SK-N-SH treated with all-trans-retinoic acid at 6 μM for 48 hours (cell line): ENCODE results near the gene CCT2.

Source experiments
- ATAC-seq: fragments of 200-7000 bp; cut with Tn5 transposase; 3 replicates; pipeline ENCODE4 v1.9.1; 2020; ENCODE audit warnings: mild to moderate bottlenecking, moderate library complexity
- ARNTL ChIP-seq: fragments of 450-650 bp; formaldehyde crosslinking; IDR thresholded peaks from 2 replicates; pipeline ENCODE4 v1.5.0; 2020; ENCODE audit warnings: low read depth, mild to moderate bottlenecking, moderate library complexity, borderline replicate concordance
- BACH2 ChIP-seq: fragments of 250-450 bp; sonication (Bioruptor Pico); IDR thresholded peaks from 2 replicates; pipeline ENCODE4 v1.9.0; 2021; ENCODE audit warnings: mild to moderate bottlenecking, borderline replicate concordance
- CREB5 ChIP-seq: fragments of 250-450 bp; sonication (Bioruptor Pico); IDR thresholded peaks from 2 replicates; pipeline ENCODE4 v1.5.1; 2020; ENCODE audit warnings: low read depth, mild to moderate bottlenecking, moderate library complexity
- CSDC2 ChIP-seq: fragments of 250-450 bp; sonication (Bioruptor Pico); IDR thresholded peaks from 2 replicates; pipeline ENCODE4 v1.5.0; 2020; ENCODE audit warnings: mild to moderate bottlenecking, moderate library complexity
- CSRNP3 ChIP-seq: fragments of 250-450 bp; sonication (Bioruptor Pico); IDR thresholded peaks from 2 replicates; pipeline ENCODE4 v1.5.1; 2021; ENCODE audit warnings: mild to moderate bottlenecking, moderate library complexity
- GLIS3 ChIP-seq: fragments of 250-450 bp; sonication (Bioruptor Pico); IDR thresholded peaks from 2 replicates; pipeline ENCODE4 v1.5.0; 2020; ENCODE audit warnings: mild to moderate bottlenecking, moderate library complexity
- ISL1 ChIP-seq: fragments of 250-450 bp; sonication (Bioruptor Pico); IDR thresholded peaks from 2 replicates; pipeline ENCODE4 v2.1.2; 2022; ENCODE audit warnings: mild to moderate bottlenecking, moderate library complexity
- OSR1 ChIP-seq: fragments of 250-450 bp; sonication (Bioruptor Pico); IDR thresholded peaks from 2 replicates; pipeline ENCODE4 v1.8.0; 2022; ENCODE audit warnings: moderate library complexity, mild to moderate bottlenecking, inconsistent platforms
- PATZ1 ChIP-seq: fragments of 250-450 bp; sonication (Bioruptor Pico); IDR thresholded peaks from 2 replicates; pipeline ENCODE4 v1.8.0; 2020; ENCODE audit warnings: mild to moderate bottlenecking, moderate library complexity, borderline replicate concordance
- PPARA ChIP-seq: fragments of 250-450 bp; sonication (Bioruptor Pico); IDR thresholded peaks from 2 replicates; pipeline ENCODE4 v1.5.0; 2020; ENCODE audit warnings: mild to moderate bottlenecking, borderline replicate concordance
- RARB ChIP-seq: fragments of 250-450 bp; sonication (Bioruptor Pico); IDR thresholded peaks from 2 replicates; pipeline ENCODE4 v1.8.0; 2021; ENCODE audit warnings: mild to moderate bottlenecking, moderate library complexity
- SNAI2 ChIP-seq: fragments of 250-450 bp; sonication (Bioruptor Pico); IDR thresholded peaks from 2 replicates; pipeline ENCODE4 v1.5.0; 2020; ENCODE audit warnings: mild to moderate bottlenecking, moderate library complexity
- TCF4 ChIP-seq: fragments of 250-450 bp; sonication (Bioruptor Pico); IDR thresholded peaks from 2 replicates; pipeline ENCODE4 v1.8.0; 2021; ENCODE audit warnings: mild to moderate bottlenecking, moderate library complexity, borderline replicate concordance
- TOX ChIP-seq: fragments of 250-450 bp; sonication (Bioruptor Pico); IDR thresholded peaks from 2 replicates; pipeline ENCODE4 v1.8.0; 2021; ENCODE audit warnings: mild to moderate bottlenecking, moderate library complexity, borderline replicate concordance
- ZC3H10 ChIP-seq: fragments of 250-450 bp; sonication (Bioruptor Pico); IDR thresholded peaks from 2 replicates; pipeline ENCODE4 v1.5.1; 2021; ENCODE audit warnings: mild to moderate bottlenecking, moderate library complexity
- ZFP3 ChIP-seq: fragments of 250-450 bp; sonication (Bioruptor Pico); IDR thresholded peaks from 2 replicates; pipeline ENCODE4 v1.5.0; 2020; ENCODE audit warnings: mild to moderate bottlenecking, moderate library complexity
- ZFP30 ChIP-seq: fragments of 450-650 bp; formaldehyde crosslinking; IDR thresholded peaks from 2 replicates; pipeline ENCODE4 v1.5.0; 2022; ENCODE audit warnings: mild to moderate bottlenecking, moderate library complexity
- ZNF565 ChIP-seq: fragments of 450-650 bp; formaldehyde crosslinking; conservative IDR thresholded peaks from 2 replicates; pipeline ENCODE4 v1.5.0; 2020; ENCODE audit warnings: low read depth, mild to moderate bottlenecking, moderate library complexity
- ZNF8 ChIP-seq: fragments of 450-650 bp; formaldehyde crosslinking; IDR thresholded peaks from 2 replicates; pipeline ENCODE4 v1.5.0; 2020; ENCODE audit warnings: mild to moderate bottlenecking, moderate library complexity
- TF ChIP-seq, protein P1 (sequence below): fragments of 250-450 bp; sonication (Bioruptor Pico); IDR thresholded peaks from 2 replicates; pipeline ENCODE4 v1.8.0; 2021; ENCODE audit warnings: low read depth, mild to moderate bottlenecking, moderate library complexity, borderline replicate concordance

Gene CCT2

GRCh38 chr12:69545081-69545480 lies 40.2 kb upstream of the CCT2 start:
- TF ChIP-seq BACH2 (CRISPR knock-in tag) = no peak
- no peak for TF ChIP-seq GLIS3 (CRISPR knock-in tag)
- TF ChIP-seq ZFP3 (CRISPR knock-in tag) = no peak
- no peak for TF ChIP-seq TCF4 (CRISPR knock-in tag)
- no peak for TF ChIP-seq ZNF8 (CRISPR knock-in tag)
- TF ChIP-seq CSDC2 (CRISPR knock-in tag) = no peak
- TF ChIP-seq ZC3H10 (CRISPR knock-in tag) = no peak
- TF ChIP-seq ZFP30 (CRISPR knock-in tag) = no peak
- TF ChIP-seq ISL1 (CRISPR knock-in tag) = no peak
- TF ChIP-seq RARB (CRISPR knock-in tag) = no peak
- TF ChIP-seq SNAI2 (CRISPR knock-in tag) = no peak
- TF ChIP-seq OSR1 (CRISPR knock-in tag) = no peak
- TF ChIP-seq ZNF565 (CRISPR knock-in tag) = no peak
- no peak for TF ChIP-seq PPARA (CRISPR knock-in tag)
- TF ChIP-seq CSRNP3 = no peak
- ATAC-seq = no peak

DNA sequence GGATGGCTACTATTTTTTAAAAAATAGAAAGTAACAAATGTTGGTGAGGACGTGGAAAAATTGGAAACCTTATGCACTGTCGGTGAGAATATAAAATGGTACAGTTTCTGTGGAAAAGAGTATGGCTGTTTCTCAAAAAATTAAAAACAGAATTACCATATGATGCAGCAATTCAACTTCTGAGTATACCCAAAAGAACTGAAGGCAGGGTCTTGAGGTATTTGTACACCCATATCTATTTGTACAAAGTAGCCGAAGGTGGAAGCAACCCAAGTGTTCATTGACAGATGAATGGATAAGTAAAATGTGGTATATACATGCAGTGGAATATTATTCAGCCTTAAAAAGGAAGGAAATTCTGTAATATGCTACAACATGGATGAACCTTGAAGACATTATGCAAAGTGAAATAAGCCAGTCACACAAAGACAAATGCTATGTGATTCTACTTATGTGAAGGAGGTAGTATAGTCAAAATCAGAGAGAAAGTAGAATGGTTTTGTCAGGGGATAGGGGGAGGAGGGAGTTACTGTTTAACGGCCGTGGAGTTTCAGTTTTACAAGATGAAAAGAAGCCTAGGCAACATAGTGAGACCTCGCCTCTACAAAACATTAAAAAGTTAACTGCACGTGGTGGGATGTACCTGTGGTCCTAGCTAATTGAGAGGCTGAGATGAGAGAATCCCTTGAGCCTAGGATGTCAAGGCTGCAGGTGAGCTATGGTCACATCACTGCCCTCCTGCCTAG lies 38.4 kb upstream of the CCT2 start:
- TF ChIP-seq CSRNP3 (no peak), ZNF8 (CRISPR knock-in tag) (0 out of 2 replicates have a peak, but pooled peaks have one; percentile 48)
- no peak for ATAC-seq

DNA sequence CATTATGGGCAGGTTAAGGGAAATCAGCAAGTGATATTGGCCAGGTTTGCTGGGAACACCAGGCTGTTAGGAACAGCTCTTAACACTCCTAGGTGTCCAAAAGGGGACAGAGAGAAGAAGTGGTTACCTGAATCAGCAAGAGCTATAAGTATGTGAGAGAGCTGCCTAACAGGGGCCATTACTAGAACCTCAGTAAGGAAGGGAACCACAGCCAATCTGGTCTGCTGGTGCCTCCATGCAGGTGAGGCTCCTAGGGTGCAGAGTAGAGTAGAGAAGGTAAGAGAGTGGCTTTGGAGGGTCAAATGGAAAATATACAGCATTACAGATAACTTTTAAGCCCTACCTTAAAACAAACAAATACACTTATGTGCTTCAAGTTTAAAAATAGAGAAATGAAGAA lies 36.6 kb upstream of the CCT2 start:
- TF ChIP-seq SNAI2 (CRISPR knock-in tag) = no peak
- TF ChIP-seq RARB (CRISPR knock-in tag) = no peak
- TF ChIP-seq OSR1 (CRISPR knock-in tag) = no peak
- no peak for TF ChIP-seq ARNTL
- TF ChIP-seq TOX (CRISPR knock-in tag) = no peak
- no peak for TF ChIP-seq GLIS3 (CRISPR knock-in tag)
- TF ChIP-seq PATZ1 (CRISPR knock-in tag) = no peak
- ATAC-seq = no peak

DNA sequence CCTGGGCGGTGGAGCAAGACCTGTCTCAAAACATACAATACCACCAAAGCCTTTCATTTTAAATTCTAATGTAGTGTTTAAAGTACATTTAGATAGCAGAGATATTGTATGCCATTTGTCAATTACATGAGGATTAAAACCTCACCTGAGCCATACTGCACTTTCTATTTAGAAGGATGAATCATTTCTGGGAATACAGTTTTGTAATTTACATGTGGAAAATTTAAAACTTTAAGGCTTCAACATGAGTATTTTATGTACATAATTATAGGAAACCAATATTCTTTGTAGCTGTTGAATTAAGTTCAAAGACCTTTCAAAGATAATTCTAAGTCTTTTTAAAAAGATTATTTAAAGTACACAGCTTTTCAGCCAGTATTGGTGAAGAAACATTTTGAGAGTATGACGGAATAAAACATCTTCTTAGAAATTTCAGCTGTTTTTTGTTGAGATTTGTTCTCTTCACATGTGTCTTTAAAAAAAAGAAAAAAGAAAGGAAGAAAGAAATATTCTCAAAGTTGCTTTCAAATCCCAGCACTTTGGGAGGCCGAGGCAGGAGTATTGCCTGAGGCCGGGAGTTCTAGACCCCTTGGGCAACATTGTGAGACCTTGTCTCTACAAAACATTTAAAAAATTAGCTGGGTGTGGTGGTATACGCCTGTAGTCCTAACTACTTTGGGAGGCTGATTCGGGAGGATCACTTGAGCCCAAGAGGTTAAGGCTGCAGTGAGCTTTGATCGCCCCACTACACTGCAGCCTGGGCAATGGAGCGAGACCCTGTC lies 34.5 kb upstream of the CCT2 start:
- TF ChIP-seq, protein P1, sequence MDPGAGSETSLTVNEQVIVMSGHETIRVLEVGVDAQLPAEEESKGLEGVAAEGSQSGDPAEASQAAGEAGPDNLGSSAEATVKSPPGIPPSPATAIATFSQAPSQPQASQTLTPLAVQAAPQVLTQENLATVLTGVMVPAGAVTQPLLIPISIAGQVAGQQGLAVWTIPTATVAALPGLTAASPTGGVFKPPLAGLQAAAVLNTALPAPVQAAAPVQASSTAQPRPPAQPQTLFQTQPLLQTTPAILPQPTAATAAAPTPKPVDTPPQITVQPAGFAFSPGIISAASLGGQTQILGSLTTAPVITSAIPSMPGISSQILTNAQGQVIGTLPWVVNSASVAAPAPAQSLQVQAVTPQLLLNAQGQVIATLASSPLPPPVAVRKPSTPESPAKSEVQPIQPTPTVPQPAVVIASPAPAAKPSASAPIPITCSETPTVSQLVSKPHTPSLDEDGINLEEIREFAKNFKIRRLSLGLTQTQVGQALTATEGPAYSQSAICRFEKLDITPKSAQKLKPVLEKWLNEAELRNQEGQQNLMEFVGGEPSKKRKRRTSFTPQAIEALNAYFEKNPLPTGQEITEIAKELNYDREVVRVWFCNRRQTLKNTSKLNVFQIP (CRISPR knock-in tag) = no peak
- TF ChIP-seq TOX (CRISPR knock-in tag) (no peak), ZNF8 (CRISPR knock-in tag) (no peak), TCF4 (CRISPR knock-in tag) (no peak), ZNF565 (CRISPR knock-in tag) (no peak), ISL1 (CRISPR knock-in tag) (no peak), OSR1 (CRISPR knock-in tag) (no peak), CSRNP3 (no peak), GLIS3 (CRISPR knock-in tag) (no peak), ZFP30 (CRISPR knock-in tag) (no peak), CREB5 (CRISPR knock-in tag) (no peak), PPARA (CRISPR knock-in tag) (no peak)
- no peak for ATAC-seq
